GM18526 (cell line): ENCODE measurements around the gene PPP1R3G.

Experiments
- POLR2A ChIP-seq: IDR thresholded peaks from 3 replicates; pipeline ENCODE4 v1.6.1; 2011; ENCODE audit not compliant: insufficient read length; ENCODE audit errors: extremely low read depth

Gene PPP1R3G

GRCh38 chr6:5063617-5064016 is 21.5 kb upstream of the PPP1R3G start:
- TF ChIP-seq POLR2A = no peak

GRCh38 chr6:5066456-5067093 is 18.6 kb upstream of the PPP1R3G start:
- TF ChIP-seq POLR2A = no peak

GRCh38 chr6:5067305-5067704 is 17.8 kb upstream of the PPP1R3G start:
- TF ChIP-seq POLR2A = no peak

- TF ChIP-seq POLR2A = no peak
These were observed 16.9 kb upstream of the PPP1R3G start for GRCh38 chr6:5068153-5068751.

- no peak for TF ChIP-seq POLR2A
These were observed 13.9 kb upstream of the PPP1R3G start for GRCh38 chr6:5071216-5071615.

GRCh38 chr6:5072440-5072839 is 12.7 kb upstream of the PPP1R3G start:
- TF ChIP-seq POLR2A = no peak

- TF ChIP-seq POLR2A = no peak
These were observed 11.1 kb upstream of the PPP1R3G start for GRCh38 chr6:5073992-5074391.

GRCh38 chr6:5076931-5077330 is 8.2 kb upstream of the PPP1R3G start:
- TF ChIP-seq POLR2A = no peak

GRCh38 chr6:5078121-5078669 is 6.9 kb upstream of the PPP1R3G start:
- no peak for TF ChIP-seq POLR2A

- no peak for TF ChIP-seq POLR2A
These were observed 5.4 kb upstream of the PPP1R3G start for GRCh38 chr6:5079692-5080091.

- no peak for TF ChIP-seq POLR2A
These were observed 4.6 kb upstream of the PPP1R3G start for GRCh38 chr6:5080574-5080973.

- no peak for TF ChIP-seq POLR2A
These were observed 4.0 kb upstream of the PPP1R3G start for GRCh38 chr6:5081182-5081581.

GRCh38 chr6:5081955-5082354 is 3.2 kb upstream of the PPP1R3G start:
- no peak for TF ChIP-seq POLR2A

GRCh38 chr6:5082487-5083306 is 2.4 kb upstream of the PPP1R3G start:
- no peak for TF ChIP-seq POLR2A

- TF ChIP-seq POLR2A = no peak
These were observed 1.9 kb upstream of the PPP1R3G start for GRCh38 chr6:5083307-5083583.

GRCh38 chr6:5083813-5084359 is 1.3 kb upstream of the PPP1R3G start:
- TF ChIP-seq POLR2A = no peak
